ENCODE data around the gene FCRL3.

GRCh38 chr1:157628773-157629172 is 71.8 kb downstream of the FCRL3 start:
- TF ChIP-seq RAD21 (IDR thresholded peaks at IDR 0.05; ENCODE audit: low read length) (no peak), CTCF (conservative IDR thresholded peaks at IDR 0.05; ENCODE audit: low read depth, low read length) (no peak), CEBPB (IDR thresholded peaks at IDR 0.05; ENCODE audit: low read depth, low read length) (no peak), POLR2A (IDR thresholded peaks at IDR 0.05; ENCODE audit: low read depth, low read length) (no peak), RCOR1 (IDR thresholded peaks at IDR 0.05; ENCODE audit: insufficient replicate concordance, low read length) (no peak), SMC3 (IDR thresholded peaks at IDR 0.05; ENCODE audit: low read depth, low read length) (no peak), MXI1 (IDR thresholded peaks at IDR 0.05; ENCODE audit: borderline replicate concordance, low read depth, low read length) (no peak), MAFK (IDR thresholded peaks at IDR 0.05; ENCODE audit: low read depth, low read length) (no peak)
